HG02981 (cell line): ENCODE results near the gene OTUD7B.

Source experiments
- ATAC-seq: cut with Tn5 transposase; IDR thresholded peaks from one replicate; pipeline ENCODE4 v1.9.1; 2021; ENCODE audit warnings: mild to moderate bottlenecking, moderate library complexity; ENCODE audit not compliant: unreplicated experiment

Gene OTUD7B

GRCh38 chr1:149923626-149924025 is 86.9 kb downstream of the OTUD7B start:
- ATAC-seq: no peak

- ATAC-seq: no peak
Measured at GRCh38 chr1:149917571-149918144, 92.9 kb downstream of the OTUD7B start, which contains the start of gene SV2A. SV2A (minus strand) TSS chr1:149917844; CDS start chr1:149913840, 4,004 bp downstream.

- no peak for ATAC-seq
Measured at GRCh38 chr1:149916898-149917252, 93.7 kb downstream of the OTUD7B start.

GRCh38 chr1:149916193-149916897 is 94.2 kb downstream of the OTUD7B start:
- ATAC-seq: no peak

- ATAC-seq: no peak
Measured at GRCh38 chr1:149915429-149916192, 94.9 kb downstream of the OTUD7B start.

- no peak for ATAC-seq
Measured at GRCh38 chr1:149914545-149914944, 96.0 kb downstream of the OTUD7B start.

GRCh38 chr1:149906570-149907075 is 103.9 kb downstream of the OTUD7B start:
- ATAC-seq: no peak

GRCh38 chr1:149903836-149904491 is 106.6 kb downstream of the OTUD7B start:
- no peak for ATAC-seq

- ATAC-seq: peak; percentile 89
Measured at GRCh38 chr1:149899460-149900284, 110.9 kb downstream of the OTUD7B start, which contains the start of gene BOLA1. BOLA1 (plus strand) TSS chr1:149899568; CDS start chr1:149900060, 492 bp downstream.

GRCh38 chr1:149896575-149896974 is 114.0 kb downstream of the OTUD7B start:
- no peak for ATAC-seq

GRCh38 chr1:149888999-149889289 is 121.6 kb downstream of the OTUD7B start:
- no peak for ATAC-seq

GRCh38 chr1:149888247-149888998 is 122.1 kb downstream of the OTUD7B start:
- peak; percentile 19 for ATAC-seq
